GM19324 (cell line): Measurements from ENCODE around the gene GARIN1A.

ENCODE experiments used
- ATAC-seq: cut with Tn5 transposase; IDR thresholded peaks from one replicate; pipeline ENCODE4 v1.9.1; 2021; ENCODE audit warnings: mild to moderate bottlenecking, moderate library complexity; ENCODE audit not compliant: unreplicated experiment, low FRiP score

The GARIN1A gene

GRCh38 chr7:128710481-128710880, 38.4 kb downstream of the GARIN1A start:
- ATAC-seq: no peak

GRCh38 chr7:128713794-128714193, 41.7 kb downstream of the GARIN1A start:
- no peak for ATAC-seq

GRCh38 chr7:128714701-128715495, 42.8 kb downstream of the GARIN1A start:
- ATAC-seq: no peak

- ATAC-seq: no peak
Observed at GRCh38 chr7:128718967-128719642, 47.0 kb downstream of the GARIN1A start.

- ATAC-seq: no peak
Observed at GRCh38 chr7:128721376-128721775, 49.3 kb downstream of the GARIN1A start.
